LHCN-M2 (cell line): ENCODE results near the gene ATRNL1. TPM values are rescaled to one million over a fixed set of nuclear protein-coding genes. Genes with fewer than 3 reads are reported as not detected.

Experiments used
- DNase-seq: peaks from one replicate; pipeline ENCODE4 v3.0.0-alpha.2; 2012; ENCODE audit warnings: low read depth
- total RNA-seq: library from RNA; depleted of rRNA; stranded (reverse); fragments of >200 nt; gene quantifications from 2 replicates; pipeline ENCODE4 v1.2.3, GENCODE V29; 2014

Gene ATRNL1
- total RNA-seq, 1 experiment from 2014 or later = 13.1 TPM

GRCh38 chr10:115898242-115898641, 805.1 kb downstream of the ATRNL1 start:
- DNase-seq = no peak

GRCh38 chr10:115902596-115902995, 809.4 kb downstream of the ATRNL1 start:
- DNase-seq = no peak

GRCh38 chr10:115903207-115903606, 810.0 kb downstream of the ATRNL1 start:
- DNase-seq = no peak

- no peak for DNase-seq
Measured at GRCh38 chr10:115903845-115904244, 810.7 kb downstream of the ATRNL1 start.

GRCh38 chr10:115909037-115909436, 815.9 kb downstream of the ATRNL1 start:
- DNase-seq = no peak

GRCh38 chr10:115909962-115910731, 817.0 kb downstream of the ATRNL1 start:
- DNase-seq = no peak

- DNase-seq = no peak
Measured at GRCh38 chr10:115914475-115914874, 821.3 kb downstream of the ATRNL1 start.

- DNase-seq = no peak
Measured at GRCh38 chr10:115915429-115915828, 822.3 kb downstream of the ATRNL1 start.

- no peak for DNase-seq
Measured at GRCh38 chr10:115918812-115919211, 825.6 kb downstream of the ATRNL1 start.

- no peak for DNase-seq
Measured at GRCh38 chr10:115921795-115922194, 828.6 kb downstream of the ATRNL1 start.

- no peak for DNase-seq
Measured at GRCh38 chr10:115931309-115931708, 838.1 kb downstream of the ATRNL1 start.

GRCh38 chr10:115932099-115932498, 838.9 kb downstream of the ATRNL1 start:
- DNase-seq = no peak

GRCh38 chr10:115933098-115933497, 839.9 kb downstream of the ATRNL1 start:
- DNase-seq = no peak

GRCh38 chr10:115935731-115936130, 842.6 kb downstream of the ATRNL1 start:
- no peak for DNase-seq

GRCh38 chr10:115936926-115937767, 844.0 kb downstream of the ATRNL1 start:
- DNase-seq = peak; percentile 68

GRCh38 chr10:115937768-115938056, 844.5 kb downstream of the ATRNL1 start:
- no peak for DNase-seq

- DNase-seq = no peak
Measured at GRCh38 chr10:115939101-115939854, 846.1 kb downstream of the ATRNL1 start.

GRCh38 chr10:115941361-115941771, 848.2 kb downstream of the ATRNL1 start:
- DNase-seq = no peak

GRCh38 chr10:115942101-115942500, 848.9 kb downstream of the ATRNL1 start:
- no peak for DNase-seq

- DNase-seq = no peak
Measured at GRCh38 chr10:115944538-115944937, 851.4 kb downstream of the ATRNL1 start.

- DNase-seq = peak; percentile 67
Measured at GRCh38 chr10:115945701-115946445, 852.7 kb downstream of the ATRNL1 start.
